DMS 273 (cell line): Measurements from ENCODE around the gene ZNF423.
"Not testable (repeated sequence)": the region's sequence is repeated elsewhere in the genome, so short reads cannot be mapped to it uniquely, and the experiment has no call there.

Experiments used
- DNase-seq: peaks from one replicate; lab custom pipeline; 2025; ENCODE audit not compliant: unreplicated experiment; lab: John Stamatoyannopoulos, UW

The ZNF423 gene

DNA sequence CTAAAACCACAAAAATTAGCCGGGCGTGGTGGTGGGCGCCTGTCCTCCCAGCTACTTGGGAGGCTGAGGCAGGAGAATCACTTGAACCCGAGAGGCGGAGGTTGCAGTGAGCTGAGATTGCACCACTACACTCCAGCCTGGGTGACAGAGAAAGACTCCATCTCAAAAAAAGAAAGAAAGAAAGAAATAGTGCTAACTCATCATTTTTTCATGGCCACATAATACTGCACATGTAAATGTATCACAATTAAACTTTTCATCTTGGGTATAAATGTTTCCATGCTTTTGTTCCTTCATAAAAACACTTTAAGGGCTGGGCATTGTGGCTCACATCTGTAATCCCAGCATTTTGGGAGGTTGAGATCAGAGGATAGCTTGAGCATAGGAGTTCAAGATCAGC, 15.9 kb upstream of the ZNF423 start:
- DNase-seq, result not testable (repeated sequence)

DNA sequence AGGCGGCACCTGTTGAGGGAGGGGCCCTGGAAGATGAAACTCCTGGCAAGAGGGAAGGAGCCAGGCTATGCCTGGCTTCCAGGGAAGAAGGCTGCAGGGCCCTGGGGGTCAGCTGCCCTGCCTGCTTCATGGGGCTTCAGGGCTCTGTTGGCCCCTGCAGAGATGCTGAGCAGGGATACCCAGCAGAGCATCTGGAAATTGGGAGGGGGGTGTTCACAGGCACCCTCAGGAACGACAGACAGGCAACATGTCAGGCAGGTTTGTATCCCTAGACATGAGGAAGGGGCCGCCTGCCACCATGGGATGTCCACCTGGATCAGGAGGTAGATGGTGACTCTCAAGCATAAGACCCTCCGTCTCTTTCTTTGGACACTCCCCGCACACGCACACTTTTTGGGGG, 13.8 kb upstream of the ZNF423 start:
- DNase-seq, result no peak

DNA sequence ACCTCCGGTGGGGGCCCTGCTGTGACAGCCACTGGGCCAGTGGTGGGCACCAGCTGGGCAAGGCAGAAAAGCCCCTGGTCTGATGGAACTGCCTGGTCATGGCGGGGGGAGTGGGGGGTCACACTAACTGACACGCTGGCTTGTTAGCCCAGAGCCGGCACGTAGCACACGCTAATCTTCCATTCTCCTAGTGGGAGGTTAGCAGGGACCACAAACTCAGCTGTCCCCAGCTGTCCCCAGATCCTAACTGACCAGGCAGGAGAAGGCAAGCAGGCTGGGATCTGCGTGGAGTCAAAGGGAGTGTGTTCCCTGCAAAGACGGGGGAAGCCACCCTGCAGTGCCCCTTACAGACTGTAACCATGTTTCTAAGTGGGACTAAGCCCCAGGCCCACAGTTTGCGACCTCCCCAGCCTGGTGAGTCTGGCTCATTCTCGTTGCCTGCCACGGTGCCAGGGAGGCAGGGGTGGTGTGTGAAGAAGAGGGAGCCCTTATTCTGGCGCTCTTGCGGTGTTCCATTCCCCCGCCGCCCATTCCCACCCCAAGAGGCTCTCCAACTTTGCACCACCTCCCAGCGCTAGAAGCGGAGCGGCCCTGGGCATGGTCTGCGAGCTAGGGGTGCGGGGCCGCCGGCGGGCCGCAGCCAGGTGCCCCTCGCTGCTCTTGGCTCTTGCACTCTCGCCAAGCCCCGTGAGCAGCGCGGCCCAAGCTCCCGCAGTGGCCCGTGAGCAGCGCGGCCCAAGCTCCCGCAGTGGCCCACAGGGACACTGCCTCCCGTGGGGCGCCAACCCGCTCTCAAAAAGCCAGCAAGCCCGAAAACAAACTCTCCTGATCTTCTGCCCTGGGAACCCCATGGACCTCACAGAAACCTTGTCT, 12.1 kb upstream of the ZNF423 start:
- no peak for DNase-seq

GRCh38 chr16:49867234-49867633, 11.3 kb upstream of the ZNF423 start:
- DNase-seq, result no peak

DNA sequence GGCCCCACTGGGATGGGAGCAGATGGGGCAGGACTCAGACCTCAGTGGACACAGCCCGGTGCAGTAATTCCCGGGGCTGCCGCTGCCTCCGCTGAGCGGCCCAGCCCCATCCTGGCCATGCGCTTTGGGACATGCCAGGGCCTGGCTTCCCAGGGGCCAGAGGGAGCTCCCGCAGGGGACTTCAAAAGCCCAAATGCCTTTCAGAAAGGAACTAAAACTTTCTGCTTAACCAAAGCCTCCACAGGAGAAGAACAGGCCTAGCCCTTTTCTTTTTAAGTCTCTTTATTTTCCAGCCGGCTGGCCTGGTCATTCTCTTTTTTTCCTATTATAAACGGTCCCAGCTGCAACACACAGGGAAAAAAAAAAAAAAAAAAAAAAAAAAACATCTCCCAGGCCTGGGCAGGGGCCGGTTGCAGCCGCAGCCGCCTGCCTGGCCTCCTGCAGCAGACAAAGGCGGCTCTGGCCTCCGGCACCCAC, 10.7 kb upstream of the ZNF423 start:
- DNase-seq, result no peak

- DNase-seq, result no peak
Observed at GRCh38 chr16:49862694-49863093, 6.8 kb upstream of the ZNF423 start.

GRCh38 chr16:49861299-49861698, 5.4 kb upstream of the ZNF423 start:
- DNase-seq, result no peak

GRCh38 chr16:49860593-49860992, 4.7 kb upstream of the ZNF423 start:
- no peak for DNase-seq

- peak; percentile 88 for DNase-seq
Observed at GRCh38 chr16:49859125-49859811, 3.4 kb upstream of the ZNF423 start.

- DNase-seq, result peak; percentile 91
Observed at GRCh38 chr16:49858200-49859124, 2.5 kb upstream of the ZNF423 start.

GRCh38 chr16:49857423-49858181, 1.7 kb upstream of the ZNF423 start:
- DNase-seq, result peak; percentile 95

DNA sequence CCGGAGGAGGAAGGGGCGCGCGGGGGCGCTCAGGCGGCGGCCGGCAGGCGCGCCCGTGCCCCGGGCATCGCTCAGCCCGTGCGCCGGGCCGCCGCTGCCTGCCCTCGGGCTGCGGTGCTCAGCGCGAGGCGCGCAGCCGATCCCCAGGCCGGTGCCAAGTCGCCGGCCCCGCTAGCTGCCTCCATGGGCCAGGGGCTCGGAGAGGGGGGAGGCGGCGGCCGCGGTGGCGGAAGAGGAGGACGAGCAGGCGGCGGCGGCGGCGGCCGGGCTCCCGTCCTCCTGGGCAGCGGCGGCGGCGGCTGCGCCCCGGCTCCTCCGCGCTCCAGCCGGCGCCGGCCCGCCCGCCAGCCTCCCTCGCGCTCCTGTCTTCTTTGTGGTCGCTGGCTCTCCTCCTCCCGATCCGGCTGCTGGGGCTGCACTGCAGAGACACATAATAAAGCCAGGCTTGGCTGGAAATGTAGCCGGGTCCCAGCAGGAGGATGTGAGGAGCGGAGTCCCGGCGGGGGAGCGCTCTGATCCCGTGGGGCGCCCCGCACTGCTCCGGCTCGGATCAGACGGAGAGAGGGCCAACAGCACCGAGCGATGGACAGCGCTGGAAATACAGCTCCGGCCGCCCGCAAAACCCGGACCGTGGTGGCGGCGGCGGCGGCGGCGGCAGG, 889 bp upstream of the ZNF423 start:
- peak; percentile 93 for DNase-seq

DNA sequence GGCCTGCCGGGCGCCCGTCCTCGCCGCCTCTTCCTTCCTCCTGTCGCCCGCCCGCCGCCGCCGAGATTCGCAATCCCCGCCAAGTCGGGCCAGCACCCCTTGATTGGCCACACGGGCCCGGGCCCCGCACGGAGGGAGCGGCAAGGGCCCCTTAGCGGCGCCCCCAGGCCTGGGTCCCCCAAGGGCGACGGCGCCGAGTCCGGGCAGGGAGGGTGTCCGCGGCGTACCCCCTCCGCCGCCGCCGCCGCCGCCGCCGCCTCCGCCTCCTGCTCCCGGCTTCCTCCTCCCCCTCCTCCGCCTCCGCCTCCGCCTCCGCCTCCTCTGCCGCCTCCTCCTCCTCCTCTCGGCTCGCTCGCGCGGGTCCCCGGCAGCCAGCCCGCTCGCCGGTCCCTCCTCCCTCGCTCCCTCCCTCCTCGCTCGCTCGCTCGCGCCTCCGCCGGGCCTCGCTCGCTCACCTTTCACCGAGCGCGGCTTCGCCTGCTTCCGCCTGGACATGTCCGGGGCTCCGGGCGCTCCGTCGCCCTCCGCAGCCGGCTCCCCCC, 561 bp downstream of the ZNF423 start:
- peak; percentile 95 for DNase-seq

DNA sequence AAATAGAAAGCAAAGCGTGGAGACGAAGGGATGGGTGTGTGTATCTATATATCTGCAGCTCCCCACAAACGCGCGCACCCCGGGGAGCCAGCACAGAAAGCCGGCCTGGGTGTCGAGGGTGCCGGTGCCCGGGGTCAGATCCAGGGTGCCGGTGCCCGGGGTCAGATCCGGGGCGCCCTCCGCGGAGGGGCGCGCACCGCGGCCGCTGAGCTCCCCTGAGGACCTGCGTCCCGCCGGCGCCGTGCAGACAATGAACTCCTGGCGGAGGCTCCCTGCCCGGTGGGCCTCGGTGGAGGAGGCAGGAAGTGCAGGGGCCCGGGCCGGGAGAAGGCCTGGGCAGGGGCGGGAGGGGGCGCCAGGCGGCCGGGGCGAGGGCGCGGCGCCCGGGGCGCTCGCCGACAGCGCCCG, 1.1 kb downstream of the ZNF423 start:
- DNase-seq, result peak; percentile 76

DNA sequence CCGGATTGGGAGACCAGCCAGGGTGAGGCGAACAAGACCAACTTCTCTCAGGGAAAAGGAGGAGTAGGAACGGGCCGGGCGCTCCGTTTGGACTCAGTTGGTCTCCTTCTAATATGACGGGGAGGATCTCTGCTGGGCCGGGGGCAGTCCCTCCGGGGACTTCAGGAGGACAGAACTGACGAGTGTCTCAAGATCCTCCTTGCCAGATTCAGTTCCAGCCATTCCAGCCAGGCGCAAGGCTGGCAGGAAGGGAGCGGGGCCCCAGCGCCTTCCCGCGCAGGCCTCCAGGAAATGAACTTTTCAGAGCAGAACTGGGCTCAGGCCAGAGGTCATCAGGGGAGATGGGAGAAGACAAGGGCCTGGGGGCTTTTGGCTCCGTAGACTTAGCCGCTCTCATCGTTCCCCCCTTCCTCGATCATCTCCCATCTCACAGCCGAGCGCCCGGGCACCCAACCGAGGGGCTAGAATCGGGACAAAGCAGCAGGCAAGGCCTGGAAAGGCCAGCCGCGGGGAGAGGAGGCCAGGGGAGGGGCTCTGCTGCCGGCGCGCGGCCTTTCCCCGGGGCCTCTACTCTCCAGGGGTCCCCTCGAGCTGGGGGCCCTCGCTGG, 1.6 kb downstream of the ZNF423 start:
- DNase-seq, result peak; percentile 66

DNA sequence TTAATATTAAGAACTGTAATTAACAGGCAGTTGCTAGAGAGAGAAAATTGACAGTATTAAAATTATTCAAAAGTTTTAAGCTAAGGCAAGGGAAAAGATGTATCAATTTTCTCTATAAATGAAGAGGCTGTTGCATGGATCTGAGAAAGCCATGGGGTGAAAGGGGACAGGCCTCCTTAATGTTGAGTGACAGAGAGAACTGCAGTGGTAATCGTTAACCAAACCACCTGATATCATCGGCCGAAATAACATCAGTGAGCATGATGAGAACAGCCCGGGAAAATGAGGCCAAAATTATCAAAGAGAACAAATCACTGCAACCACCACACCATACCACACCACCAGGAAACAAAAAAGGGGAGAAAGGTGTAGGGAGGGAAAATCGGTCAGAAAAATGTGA, 3.6 kb downstream of the ZNF423 start:
- DNase-seq, result no peak

DNA sequence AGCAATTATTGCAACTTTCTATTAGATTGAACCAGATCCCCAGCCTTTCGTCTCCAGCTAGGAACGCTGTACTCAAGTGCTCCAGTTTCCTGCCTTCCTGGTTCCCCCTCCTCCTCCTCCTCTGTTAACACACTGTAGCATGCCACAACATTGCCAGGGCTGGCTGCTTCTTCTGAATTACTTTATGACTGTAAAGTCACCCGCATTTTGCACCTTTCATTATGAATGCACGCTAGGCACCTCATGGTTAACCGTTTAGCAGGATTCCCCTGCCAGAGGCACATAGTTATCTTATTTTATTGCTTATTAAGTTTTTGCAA, 4.5 kb downstream of the ZNF423 start:
- DNase-seq, result no peak

DNA sequence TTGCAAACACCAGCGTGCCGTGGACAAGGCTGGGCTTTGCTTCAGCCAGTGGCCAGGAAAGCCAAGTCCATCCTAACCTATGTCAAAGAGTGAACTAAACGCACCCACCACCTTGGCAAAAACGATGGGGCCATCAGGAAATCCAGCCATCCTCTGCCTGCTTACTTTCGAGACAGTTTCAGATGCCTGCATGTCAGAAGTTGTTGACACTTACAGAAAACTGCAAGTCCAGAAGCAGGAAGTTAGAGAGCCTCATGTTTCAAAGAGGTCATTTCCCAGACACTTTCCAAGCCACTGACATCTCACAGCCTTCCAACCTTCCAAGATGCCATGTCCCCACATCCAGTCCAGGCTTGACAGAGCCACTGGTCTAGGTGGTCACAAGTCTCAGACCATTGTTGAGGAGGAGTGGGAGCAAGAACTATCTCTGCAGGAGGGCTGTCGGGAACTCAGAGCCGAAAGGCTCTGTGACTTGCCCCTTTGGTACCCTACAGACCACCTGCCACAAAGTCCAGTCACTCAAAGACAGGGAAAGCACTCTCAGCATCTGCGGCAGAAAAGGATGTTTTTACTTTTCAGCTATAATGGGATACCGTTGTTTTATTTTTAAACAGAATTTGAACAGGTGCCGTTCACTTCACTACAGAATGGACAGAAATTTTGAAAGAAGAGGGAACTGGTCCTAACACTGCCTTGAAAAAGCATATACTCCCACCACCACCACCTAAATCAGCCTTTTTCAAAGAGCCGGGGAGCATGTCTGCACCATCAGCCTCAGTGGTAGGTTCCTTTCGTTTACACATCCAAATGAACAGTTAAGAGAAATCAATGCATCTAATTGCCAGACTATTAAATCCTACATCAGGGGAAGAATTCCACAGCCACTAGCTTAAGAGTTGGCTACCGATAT, 5.1 kb downstream of the ZNF423 start:
- no peak for DNase-seq
